HG03460 (cell line): Measurements from ENCODE around the gene NUTF2.
"Not testable (repeated sequence)": the region's sequence is repeated elsewhere in the genome, so short reads cannot be mapped to it uniquely, and the experiment has no call there.

Experiments used
- ATAC-seq: cut with Tn5 transposase; IDR thresholded peaks from one replicate; pipeline ENCODE4 v1.9.1; 2021; ENCODE audit not compliant: unreplicated experiment

Gene NUTF2

GRCh38 chr16:67883146-67883871 is 36.6 kb downstream of the NUTF2 start:
- no peak for ATAC-seq

DNA sequence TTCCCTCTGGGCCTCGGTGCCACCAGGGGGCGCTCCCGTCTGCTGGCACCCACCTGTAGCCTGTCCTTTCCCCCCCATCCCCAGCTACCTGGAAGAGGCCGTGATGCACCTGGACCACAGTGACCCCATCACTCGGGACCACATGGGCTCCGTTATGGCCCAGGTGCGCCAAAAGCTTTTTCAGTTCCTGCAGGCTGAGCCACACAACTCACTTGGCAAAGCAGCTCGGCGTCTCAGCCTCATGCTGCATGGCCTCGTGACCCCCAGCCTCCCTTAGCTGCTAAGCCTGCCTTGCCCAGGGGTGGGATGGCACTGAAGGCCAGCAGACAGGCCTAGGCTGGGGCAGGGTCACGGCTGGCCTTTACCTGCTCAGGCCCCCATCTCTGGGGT is 37.1 kb downstream of the NUTF2 start:
- ATAC-seq: no peak

DNA sequence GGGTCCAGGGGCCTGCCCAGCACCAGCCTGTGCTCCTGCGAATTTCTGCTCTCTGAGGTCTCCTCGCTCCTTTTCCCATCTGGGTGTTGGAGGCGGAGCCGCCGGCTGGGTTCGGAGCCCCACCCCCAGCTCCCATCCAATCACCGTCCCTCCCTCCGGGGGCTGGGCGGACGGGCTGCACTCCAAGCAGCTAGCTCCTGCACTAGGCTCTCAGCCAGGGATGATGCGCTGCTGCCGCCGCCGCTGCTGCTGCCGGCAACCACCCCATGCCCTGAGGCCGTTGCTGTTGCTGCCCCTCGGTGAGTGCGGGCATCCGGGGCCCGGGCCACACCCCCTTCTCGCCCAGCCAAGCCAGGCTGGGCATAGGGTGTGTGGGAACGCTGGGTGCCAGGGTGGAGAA is 38.0 kb downstream of the NUTF2 start, which contains the start of gene NRN1L:
NRN1L (plus strand) TSS at position 202 of the 400 bp plus-strand sequence; CDS start at position 221, 19 bp downstream.
- no peak for ATAC-seq

- no peak for ATAC-seq
Measured at GRCh38 chr16:67885545-67885944, 38.8 kb downstream of the NUTF2 start.

DNA sequence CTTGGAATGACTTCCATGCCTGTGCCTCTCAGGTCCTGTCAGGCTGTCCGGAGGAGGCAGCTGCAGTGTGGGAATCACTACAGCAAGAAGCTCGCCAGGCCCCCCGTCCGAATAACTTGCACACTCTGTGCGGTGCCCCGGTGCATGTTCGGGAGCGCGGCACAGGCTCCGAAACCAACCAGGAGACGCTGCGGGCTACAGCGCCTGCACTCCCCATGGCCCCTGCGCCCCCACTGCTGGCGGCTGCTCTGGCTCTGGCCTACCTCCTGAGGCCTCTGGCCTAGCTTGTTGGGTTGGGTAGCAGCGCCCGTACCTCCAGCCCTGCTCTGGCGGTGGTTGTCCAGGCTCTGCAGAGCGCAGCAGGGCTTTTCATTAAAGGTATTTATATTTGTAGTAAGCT is 39.2 kb downstream of the NUTF2 start:
- no peak for ATAC-seq

- no peak for ATAC-seq
Measured at GRCh38 chr16:67886387-67886786, 39.7 kb downstream of the NUTF2 start.

GRCh38 chr16:67888331-67888730 is 41.6 kb downstream of the NUTF2 start:
- no peak for ATAC-seq

DNA sequence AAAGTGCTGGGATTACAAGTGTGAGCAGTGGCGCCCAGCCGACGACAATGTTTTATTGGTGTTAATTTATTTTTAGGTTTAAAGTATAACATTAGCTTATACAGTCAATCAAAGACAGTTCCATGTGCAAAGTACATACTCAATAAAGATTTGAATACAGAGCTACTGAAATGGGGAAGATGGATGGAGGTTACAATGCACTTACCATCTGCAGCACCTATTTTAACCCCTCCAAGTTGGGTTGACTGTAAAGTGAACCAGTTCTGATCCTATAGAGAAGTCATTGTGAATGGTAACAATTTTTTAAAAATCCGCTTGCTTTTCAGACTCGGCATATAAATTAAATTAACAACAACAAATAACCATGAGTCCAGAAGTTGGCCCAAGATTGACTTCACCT is 45.6 kb downstream of the NUTF2 start:
- ATAC-seq: no peak

- ATAC-seq: peak; percentile 88
Measured at GRCh38 chr16:67892899-67893742, 46.4 kb downstream of the NUTF2 start, which contains the start of gene PSKH1. PSKH1 (plus strand) TSS chr16:67893254; CDS start chr16:67908750, 15,496 bp downstream.

DNA sequence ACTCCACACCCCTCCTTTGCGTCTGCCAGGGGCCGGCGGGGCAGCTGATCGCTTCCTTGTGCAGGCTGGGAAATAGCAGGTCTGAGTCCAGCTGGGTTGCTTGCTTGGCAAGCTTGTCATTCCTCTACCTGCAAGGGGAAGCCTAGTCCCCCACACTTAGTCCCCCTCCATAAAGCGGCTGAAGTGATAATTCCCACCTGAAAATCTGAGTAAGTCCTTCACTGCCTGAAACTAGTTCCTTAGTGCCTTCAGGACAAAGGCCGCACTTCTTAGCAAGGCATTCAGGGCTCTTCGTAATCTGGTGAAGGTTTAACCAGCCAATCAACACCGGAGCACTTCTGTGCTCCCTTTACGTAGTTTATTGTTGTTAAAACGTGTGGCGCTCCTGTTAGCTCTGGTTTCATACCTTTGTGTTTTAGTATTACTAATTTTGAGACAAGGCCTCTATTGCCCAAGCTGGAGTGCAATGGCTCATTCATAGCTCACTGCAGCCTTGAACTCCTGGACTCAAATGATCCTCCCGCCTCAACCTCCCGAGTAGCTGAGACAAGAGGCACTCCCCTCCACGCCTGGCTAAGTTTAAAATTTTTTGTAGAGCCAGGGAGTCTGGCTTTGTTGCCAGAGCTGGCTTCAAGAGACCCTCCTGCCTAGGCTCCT is 47.1 kb downstream of the NUTF2 start:
- ATAC-seq: no peak

GRCh38 chr16:67897231-67897630 is 50.5 kb downstream of the NUTF2 start:
- ATAC-seq: no peak

- ATAC-seq: no peak
Measured at GRCh38 chr16:67901734-67902133, 55.0 kb downstream of the NUTF2 start.

- ATAC-seq: no peak
Measured at GRCh38 chr16:67902831-67903230, 56.1 kb downstream of the NUTF2 start.

- ATAC-seq: no peak
Measured at GRCh38 chr16:67907397-67908180, 60.9 kb downstream of the NUTF2 start.

DNA sequence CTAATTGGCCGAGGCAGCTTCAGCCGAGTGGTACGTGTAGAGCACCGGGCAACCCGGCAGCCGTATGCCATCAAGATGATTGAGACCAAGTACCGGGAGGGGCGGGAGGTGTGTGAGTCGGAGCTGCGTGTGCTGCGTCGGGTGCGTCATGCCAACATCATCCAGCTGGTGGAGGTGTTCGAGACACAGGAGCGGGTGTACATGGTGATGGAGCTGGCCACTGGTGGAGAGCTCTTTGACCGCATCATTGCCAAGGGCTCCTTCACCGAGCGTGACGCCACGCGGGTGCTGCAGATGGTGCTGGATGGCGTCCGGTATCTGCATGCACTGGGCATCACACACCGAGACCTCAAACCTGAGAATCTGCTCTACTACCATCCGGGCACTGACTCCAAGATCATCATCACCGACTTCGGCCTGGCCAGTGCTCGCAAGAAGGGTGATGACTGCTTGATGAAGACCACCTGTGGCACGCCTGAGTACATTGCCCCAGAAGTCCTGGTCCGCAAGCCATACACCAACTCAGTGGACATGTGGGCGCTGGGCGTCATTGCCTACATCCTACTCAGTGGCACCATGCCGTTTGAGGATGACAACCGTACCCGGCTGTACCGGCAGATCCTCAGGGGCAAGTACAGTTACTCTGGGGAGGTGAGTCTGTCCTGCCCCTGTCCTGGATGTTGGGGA is 62.5 kb downstream of the NUTF2 start:
- ATAC-seq: no peak

DNA sequence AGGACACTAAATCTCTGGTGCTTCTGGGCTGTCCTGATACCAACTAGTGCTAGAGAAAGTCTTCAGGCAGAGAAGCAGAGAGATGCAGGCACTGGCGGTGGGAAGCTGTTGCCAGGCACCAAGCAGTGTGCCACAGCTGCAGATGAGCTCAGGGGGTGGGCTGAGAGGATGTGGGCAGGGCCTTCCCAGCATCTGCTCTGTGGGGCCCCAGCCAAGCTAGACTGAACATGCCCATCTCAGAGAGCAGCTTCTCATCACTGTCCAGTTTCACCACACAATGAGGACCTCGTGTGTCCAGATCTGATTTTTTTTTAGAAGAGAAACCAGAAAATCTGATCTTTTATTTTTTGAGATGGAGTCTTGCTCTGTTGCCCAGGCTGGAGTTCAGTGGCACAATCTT is 63.4 kb downstream of the NUTF2 start:
- ATAC-seq: no peak

DNA sequence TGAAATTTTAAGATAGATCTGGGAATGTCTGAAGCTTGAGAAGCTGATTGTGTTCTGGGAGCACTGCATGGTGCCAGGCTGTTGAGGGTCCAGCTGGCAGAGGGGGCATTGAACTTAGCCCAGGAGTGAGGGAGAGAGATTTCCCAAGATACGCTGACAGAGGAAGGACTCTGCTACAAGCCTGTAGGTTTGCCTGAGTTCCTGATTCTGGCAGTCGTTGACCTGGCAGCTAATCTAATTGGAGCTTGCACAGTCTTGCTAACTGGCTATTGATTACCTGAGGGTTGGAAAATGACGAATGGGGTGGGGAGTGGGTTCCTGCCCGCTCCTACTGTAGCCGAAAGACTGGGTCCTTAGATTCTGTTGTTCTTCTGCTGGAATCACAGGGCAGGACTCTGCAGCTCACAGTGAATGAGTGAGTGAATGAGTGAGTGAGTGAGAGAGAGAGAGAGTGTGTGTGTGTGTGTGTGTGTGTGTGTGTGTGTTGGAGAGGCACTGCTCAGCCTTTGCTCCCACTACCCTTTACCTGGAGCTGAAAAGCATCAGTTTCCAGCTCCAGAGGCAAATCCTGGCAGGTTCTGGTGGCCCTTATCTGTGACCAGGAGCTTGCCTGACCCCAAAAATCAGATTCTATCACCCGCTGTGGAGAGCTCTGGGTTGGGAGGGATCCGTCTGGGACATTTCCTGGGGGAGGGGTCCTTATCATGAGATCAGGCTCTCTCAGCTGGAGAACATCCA is 68.2 kb downstream of the NUTF2 start:
- ATAC-seq: no peak

- not testable (repeated sequence) for ATAC-seq
Measured at GRCh38 chr16:67915496-67915769, 68.7 kb downstream of the NUTF2 start.

DNA sequence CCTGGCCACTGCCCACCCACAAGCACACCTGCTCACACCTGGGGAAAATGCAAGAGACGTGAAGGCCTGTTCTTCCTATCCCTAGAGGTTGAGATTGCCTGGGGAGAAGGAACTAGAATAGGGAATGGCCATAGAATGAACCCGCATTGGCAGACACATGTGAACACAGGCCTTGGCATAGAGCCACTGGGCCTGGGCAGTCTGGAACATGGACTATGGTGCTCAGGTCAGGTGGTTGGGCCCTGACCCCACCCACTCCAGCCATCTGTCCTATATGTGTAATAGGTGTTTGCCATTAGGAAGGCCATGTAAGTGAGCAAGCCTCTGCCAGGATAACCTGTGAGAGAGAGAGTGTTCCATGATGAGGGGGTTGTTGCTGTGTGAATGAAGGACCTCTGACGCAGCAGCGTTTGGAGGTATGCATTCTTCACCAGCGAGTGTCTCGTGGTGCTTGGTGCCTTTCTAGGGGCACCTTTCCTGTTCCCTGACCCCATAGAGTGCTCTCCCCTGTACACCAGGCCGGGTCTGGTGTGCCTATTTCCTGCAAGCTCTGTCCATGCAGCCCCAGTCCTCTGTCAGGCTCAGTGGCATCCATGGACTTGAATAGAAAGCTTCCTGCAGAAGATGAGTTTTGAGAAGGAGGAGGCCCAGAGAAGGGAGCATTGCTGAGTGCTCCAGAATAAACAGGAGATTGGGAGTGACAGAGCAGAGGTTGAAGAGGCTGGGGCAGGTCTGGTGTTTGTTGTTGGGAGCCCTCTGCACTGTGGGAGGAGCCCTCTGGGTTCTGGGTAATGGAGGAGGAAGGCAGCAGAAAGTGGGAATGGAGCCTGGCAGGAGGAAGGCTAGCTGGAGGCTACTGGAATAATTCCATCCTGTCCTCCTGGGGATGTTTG is 69.3 kb downstream of the NUTF2 start:
- no peak for ATAC-seq
